ENCODE results near the gene LRRTM4.

The LRRTM4 gene

DNA sequence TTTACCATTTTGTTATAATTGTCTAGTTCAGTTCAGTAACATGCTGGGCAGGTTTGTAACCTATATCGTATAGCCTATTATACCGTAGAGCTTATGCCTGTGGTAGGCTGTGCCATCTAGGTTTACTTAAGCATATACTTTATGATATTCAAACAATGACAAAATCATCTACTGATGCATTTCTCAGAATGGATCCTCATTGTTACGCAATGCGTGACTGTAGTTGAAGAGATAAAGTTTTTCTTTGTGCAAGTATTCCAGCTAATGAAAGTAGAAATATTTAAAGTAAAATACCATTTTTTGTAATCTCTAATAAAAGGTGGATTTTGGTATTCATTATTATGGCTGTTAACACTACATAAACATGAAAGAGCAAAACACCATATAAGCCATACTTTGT, 100.2 kb downstream of the LRRTM4 start:
- TF ChIP-seq ZNF274 (IDR thresholded peaks at IDR 0.05; ENCODE audit: low read depth, low read length), result no peak
- H3K4me3 ChIP-seq (ENCODE audit: low read length), result no peak overlapping the region

DNA sequence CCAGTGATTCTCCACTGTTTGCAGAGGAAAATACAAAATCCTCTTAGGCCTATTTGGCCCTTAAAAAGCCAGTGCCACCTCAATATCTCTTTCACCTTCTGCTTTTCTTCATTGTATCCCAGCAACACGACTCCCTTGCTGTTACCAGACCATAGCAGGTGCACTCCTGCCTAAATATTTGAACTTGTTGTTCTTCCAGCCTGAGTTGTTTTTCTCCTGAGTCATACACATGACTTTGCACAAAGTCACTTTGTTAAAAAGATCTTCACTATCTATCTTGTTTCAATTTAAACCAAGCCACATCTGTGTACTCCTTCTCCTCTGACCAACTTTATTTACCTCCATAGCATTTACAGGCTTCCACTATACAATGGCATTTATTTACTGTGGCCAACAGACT, 103.6 kb downstream of the LRRTM4 start:
- H3K4me3 ChIP-seq (ENCODE audit: low read length), result no peak overlapping the region
- no peak for TF ChIP-seq ZNF274 (IDR thresholded peaks at IDR 0.05; ENCODE audit: low read depth, low read length)

DNA sequence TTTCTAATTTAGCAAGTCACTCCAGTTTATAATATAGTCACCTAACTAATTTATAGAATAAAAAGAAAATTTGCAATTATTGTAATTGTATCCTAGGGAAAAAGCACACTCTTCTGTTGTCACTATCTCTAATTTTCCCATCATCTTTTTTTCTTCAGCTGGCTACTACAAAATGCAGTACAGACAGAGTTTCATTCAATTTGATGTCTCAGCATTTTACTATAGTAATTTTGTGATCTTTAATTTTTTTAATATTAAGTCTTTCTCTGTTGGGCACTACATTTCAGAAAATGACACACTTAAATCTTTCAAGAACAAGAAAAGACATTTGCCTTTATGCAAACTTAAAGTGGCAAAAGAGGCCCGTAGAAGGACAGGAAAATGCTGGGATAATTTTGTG, 118.0 kb downstream of the LRRTM4 start:
- no peak overlapping the region for H3K4me3 ChIP-seq (ENCODE audit: low read length)
- TF ChIP-seq ZNF274 (IDR thresholded peaks at IDR 0.05; ENCODE audit: low read depth, low read length), result no peak

DNA sequence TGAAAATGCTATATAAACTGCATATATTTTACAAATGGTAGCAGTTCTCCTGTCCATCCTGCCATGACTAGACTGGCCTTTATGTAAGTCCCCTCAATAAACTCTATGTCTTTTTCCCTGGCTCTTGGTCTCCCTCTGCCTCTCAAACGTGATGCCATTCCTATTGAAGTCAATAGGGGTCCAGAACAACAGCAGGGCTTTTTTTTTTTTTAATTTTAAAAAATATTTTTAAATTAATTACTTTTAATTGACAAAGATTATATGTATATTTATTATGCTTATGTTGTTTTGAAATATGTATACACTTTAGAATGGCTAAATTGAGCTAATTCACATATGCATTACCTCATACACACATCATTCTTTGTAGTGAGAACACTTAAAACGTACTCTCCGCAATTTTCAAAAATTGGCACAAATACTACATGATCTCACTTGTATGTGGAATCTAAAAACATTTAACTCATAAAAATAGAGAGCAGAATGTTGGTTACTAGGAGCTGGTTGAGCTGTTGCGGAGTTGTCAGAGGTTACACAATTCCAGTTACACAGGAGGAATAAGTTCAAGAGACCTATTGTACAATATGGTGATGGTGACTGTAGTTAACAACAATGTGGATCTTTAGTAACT, 123.1 kb downstream of the LRRTM4 start:
- no peak for TF ChIP-seq ZNF274 (IDR thresholded peaks at IDR 0.05; ENCODE audit: low read depth, low read length)
- no peak overlapping the region for H3K4me3 ChIP-seq (ENCODE audit: low read length)

DNA sequence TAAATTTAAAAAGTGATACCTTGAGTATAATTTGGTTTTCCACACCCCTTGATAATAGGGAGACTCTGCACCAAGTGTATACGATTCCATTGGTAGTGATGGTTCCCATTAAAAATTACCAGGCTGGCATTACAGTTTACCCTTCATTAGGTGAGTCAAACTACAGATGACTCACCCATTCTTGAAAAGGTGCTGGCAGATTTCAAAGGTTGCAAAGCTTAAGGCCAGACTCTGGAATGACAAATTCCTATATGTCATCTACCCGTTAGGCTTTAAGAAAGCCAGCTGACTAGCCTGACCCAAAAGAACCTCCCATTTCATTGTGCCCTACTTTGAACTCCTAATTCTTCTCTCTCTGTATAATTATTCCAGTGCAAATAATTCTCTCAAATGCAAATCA, 124.4 kb downstream of the LRRTM4 start:
- H3K4me3 ChIP-seq (ENCODE audit: low read length), result no peak overlapping the region
- no peak for TF ChIP-seq ZNF274 (IDR thresholded peaks at IDR 0.05; ENCODE audit: low read depth, low read length)

DNA sequence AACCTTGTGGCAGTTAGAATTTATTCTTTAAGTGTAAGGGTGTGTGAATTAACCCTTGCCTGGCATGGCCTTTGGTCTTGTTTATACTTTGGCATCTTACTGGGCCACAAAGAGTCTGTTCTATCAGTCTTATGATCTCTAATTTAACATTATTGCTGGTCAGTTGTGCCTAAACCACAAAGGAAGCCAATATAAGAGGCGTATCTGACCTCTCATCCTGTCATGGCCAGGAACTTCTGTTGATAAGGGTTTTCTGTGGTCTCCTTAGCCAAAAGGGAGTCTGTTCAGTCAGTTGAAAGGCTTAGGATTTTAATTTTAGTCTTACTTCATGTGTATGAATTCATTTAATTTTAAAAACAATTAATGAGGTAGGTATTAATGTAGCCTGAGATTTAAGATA, 127.2 kb downstream of the LRRTM4 start:
- no peak for TF ChIP-seq ZNF274 (IDR thresholded peaks at IDR 0.05; ENCODE audit: low read depth, low read length)
- H3K4me3 ChIP-seq (ENCODE audit: low read length), result no peak overlapping the region

DNA sequence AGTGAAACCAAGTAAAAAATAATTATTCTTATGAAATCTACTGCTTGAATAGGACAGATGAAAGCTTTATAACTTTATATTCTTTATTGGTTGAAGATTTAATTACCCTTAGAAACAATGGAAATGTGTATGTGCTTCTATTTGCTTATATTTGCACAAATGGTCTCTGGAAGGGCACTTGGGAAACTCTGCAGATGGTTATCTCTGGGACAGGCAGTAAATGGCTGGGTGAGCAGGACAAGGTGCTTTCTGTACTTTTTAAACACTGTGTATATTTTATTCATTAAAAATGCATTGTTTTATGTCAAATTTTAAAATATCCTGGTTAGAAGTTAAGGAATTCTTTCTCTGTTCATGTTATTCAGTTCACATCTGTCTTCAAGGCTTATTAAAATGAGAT, 131.1 kb downstream of the LRRTM4 start:
- no peak overlapping the region for H3K4me3 ChIP-seq (ENCODE audit: low read length)

DNA sequence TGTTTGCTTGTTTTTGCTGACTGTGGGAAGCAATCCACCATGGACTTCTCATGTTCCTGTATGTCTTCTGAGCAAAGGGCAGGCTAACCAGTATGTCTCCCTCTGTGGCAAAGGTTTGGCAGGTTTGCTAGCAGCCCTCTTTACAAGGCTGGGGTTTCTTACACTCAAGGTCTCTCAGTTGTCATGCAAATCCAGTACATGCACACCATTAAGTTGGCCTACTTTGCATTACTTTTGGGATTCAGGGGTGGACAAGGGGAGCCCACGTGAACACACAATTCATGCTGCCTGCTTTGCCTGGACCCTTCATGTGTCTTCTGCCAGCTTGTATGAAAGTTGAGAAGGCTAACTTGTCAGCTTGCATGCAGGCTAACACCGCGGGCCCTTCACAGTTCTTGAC, 134.9 kb downstream of the LRRTM4 start:
- H3K4me3 ChIP-seq (ENCODE audit: low read length), result no peak overlapping the region
- no peak for TF ChIP-seq ZNF274 (IDR thresholded peaks at IDR 0.05; ENCODE audit: low read depth, low read length)

More for the DNA sequence above, 131.1 kb downstream of the LRRTM4 start:
- TF ChIP-seq ZNF274 (IDR thresholded peaks at IDR 0.05; ENCODE audit: low read depth, low read length), result no peak

DNA sequence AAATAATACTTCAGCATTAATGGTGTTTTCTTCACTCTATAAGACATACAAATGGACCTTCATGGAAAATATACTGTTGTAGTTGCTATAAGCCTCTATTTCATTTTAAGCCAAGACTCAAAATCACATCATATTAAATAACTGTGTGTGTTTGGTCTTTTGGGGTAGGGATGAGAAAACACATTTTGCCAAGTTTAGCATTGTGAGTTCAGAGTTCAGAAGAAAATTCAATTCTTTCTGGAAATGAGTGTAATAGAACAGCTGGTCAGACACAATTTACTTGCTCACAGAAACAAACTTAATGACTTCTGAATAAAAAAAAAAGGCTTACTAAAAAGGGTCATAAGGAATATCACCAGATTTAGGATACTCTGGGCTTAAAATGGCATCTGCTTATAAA, 149.5 kb downstream of the LRRTM4 start:
- TF ChIP-seq ZNF274 (IDR thresholded peaks at IDR 0.05; ENCODE audit: low read depth, low read length), result no peak
- H3K4me3 ChIP-seq (ENCODE audit: low read length), result no peak overlapping the region

DNA sequence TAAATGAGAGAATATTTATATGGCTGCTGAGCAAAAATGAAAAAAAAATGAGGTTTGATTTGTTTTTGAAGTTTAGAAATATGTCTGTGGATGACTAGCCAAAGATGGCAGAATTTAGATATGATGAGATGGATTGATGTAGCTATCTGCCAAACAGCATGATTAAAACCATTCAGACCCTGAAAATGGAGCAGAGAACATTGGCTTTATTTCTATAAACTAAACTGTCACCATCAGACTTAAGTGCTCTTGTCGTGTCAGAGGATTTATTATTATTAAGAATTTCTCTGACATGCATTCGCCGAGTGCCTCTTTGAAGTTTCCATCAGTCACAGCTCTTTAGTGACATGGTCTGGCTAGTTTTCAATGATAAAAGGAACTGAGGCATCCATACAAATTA, 151.7 kb downstream of the LRRTM4 start:
- no peak overlapping the region for H3K4me3 ChIP-seq (ENCODE audit: low read length)
- no peak for TF ChIP-seq ZNF274 (IDR thresholded peaks at IDR 0.05; ENCODE audit: low read depth, low read length)

DNA sequence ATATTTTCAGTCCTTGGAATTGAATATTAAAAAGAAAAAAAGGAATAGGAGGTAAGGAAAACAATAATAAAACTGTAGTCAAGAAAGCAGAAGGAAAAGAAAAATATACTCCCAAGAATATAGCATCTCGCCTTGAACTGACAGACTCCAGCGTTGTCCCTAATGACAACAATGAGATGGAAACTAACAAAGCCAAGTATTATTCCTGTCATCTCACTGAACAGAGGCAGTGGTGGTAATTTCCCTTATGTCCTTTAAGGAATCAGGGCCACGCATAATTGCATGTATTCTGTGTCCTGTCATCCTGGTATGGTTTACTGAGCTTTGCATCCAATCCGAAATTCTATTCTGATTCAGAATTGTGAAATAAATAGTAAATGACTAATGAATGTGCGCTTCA, 158.9 kb downstream of the LRRTM4 start:
- no peak for TF ChIP-seq ZNF274 (IDR thresholded peaks at IDR 0.05; ENCODE audit: low read depth, low read length)
- no peak overlapping the region for H3K4me3 ChIP-seq (ENCODE audit: low read length)

DNA sequence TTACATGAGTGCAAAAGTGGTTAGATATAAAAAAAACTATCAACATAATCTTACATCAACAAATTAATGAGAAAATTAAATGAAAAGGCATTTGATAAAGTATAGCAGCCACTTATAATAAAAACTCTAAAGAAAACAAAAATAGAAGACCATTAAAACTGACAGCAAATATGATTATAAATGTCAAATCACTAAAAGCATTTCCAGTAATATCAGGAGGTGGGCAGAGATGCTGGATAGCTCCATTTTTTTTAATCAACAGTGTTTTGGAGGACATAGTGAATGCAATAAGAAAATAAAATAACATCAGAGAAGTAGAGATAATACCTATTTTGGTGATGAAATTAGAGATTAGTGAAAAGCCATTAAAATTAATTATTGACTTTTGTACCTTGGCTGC, 173.4 kb downstream of the LRRTM4 start:
- no peak for TF ChIP-seq ZNF274 (IDR thresholded peaks at IDR 0.05; ENCODE audit: low read depth, low read length)
- H3K4me3 ChIP-seq (ENCODE audit: low read length), result no peak overlapping the region

DNA sequence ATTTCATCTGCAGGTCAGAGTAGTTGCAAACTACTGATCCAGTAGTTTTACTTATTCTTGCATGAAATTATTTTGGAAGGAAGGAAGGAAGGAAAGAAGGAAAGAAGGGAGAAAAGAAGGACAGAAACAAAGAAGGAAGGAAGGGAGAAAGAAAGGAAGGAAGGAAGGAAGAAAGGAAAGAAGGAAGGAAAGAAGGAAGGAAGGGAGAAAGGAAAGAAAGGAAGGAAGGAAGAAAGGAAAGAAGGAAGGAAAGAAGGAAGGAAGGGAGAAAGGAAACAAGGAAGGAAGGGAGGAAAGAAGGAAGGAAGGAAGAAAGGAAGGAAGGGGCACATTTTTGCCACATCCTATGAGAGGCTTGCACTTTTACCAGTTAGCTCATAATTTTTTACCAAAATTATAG, 186.2 kb downstream of the LRRTM4 start:
- TF ChIP-seq ZNF274 (IDR thresholded peaks at IDR 0.05; ENCODE audit: low read depth, low read length), result no peak
- H3K4me3 ChIP-seq (ENCODE audit: low read length), result no peak overlapping the region

DNA sequence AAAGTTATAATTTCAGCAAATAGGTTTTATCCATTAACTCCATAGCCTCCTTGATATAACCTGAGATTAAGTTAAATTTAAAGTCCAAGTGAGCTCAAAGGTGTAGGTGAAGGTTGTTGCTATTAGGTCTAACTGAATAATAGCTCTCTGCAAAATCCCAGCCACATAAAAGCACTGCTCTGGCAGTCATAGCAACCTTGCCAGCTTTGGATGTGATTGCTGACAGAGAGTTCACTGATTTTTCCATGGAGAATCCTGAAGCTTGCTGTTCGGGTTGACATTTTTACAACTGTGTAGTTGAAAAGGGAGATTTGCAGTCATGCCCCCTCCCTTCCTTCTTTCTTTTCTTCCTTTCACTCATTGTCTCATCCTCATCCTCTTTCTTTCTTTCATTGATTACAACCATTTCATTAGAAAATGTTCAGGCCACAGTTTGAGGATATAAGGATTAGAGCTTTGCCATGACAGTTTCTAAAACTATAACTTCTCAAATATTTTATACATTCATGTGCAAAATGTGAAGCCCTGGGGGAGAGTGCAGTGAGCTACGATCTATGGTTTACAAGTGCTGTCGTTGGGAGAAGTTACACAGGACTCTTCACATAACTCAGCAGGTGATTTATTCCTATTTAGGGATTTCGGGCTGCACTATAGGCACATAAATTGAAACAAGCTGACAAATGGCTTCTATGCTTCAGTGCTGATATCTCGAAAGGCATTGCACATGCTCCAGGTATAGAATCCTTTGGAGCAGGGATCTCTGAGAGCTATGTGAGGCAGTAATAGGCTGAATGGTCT, 193.8 kb downstream of the LRRTM4 start:
- no peak for TF ChIP-seq ZNF274 (IDR thresholded peaks at IDR 0.05; ENCODE audit: low read depth, low read length)
- no peak overlapping the region for H3K4me3 ChIP-seq (ENCODE audit: low read length)

DNA sequence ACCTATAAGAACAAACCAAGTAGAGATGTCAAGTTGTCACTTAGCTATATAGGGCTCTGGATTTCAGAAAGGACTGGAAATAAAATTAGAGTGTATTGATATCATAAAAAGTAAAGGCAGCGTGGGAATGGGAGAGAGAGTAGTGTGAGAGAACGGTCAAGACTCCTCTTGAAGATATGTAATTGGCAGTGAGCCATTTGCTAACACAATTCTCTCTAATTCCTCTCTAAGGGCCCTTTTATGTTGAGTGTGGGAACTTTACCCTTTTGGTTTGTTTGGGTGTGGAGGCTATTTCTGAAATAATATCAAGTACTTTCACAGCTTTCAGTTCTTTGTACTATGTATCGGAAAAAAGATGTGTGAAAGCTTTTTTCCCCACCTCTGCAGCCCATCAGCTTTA, 196.8 kb downstream of the LRRTM4 start:
- no peak for TF ChIP-seq ZNF274 (IDR thresholded peaks at IDR 0.05; ENCODE audit: low read depth, low read length)
- no peak overlapping the region for H3K4me3 ChIP-seq (ENCODE audit: low read length)
